ENCODE measurements around the gene WBP1. TPM values are rescaled to one million over a fixed set of nuclear protein-coding genes. Genes with fewer than 3 reads are reported as not detected.

WBP1 gene
- total RNA-seq, 1 experiment from 2014 or later = 54.8 TPM

GRCh38 chr2:74450570-74451190, 7.6 kb upstream of the WBP1 start:
- H3K27ac Mint-ChIP-seq (ENCODE audit: unreplicated experiment) = peak overlapping the region; percentile 27
- POLR2A ChIA-PET = interaction anchor here (1.0 kb wide), 1 partner anchor 10 kb away, joined by 3 read pairs; no protein-coding TSS in a partner anchor
- BruUV-seq (replicated peaks) = no TSS peak
- H3K4me3 ChIP-seq (ENCODE audit: low read depth, low read length) = no peak overlapping the region
- peaks cover 37% of the 10 kb centered on the region for H3K4me1 ChIP-seq
- no peaks in the 10 kb centered on the region for H3K27me3 ChIP-seq (replicated peaks; ENCODE audit: control insufficient read depth, insufficient read depth, low read length)
- peaks cover 51% of the 10 kb centered on the region for H3K4me1 Mint-ChIP-seq (ENCODE audit: low read depth, unreplicated experiment)
- peak overlapping the region; percentile 28 for H3K4me3 Mint-ChIP-seq (ENCODE audit: unreplicated experiment)
- H3K27me3 Mint-ChIP-seq (ENCODE audit: insufficient read depth, unreplicated experiment) = no peaks in the 10 kb centered on the region
- DNase-seq = peak in 1 of 2 experiments; percentile 29
- intact Hi-C loops (cut with micrococcal nuclease; ENCODE audit: unreplicated experiment) = loop anchor here (5.0 kb wide), 1 partner anchor 198 kb away; no protein-coding TSS in a partner anchor
- no peaks in the 10 kb centered on the region for H3K9me3 Mint-ChIP-seq (ENCODE audit: unreplicated experiment)
- no peak for TF ChIP-seq CTCF (IDR thresholded peaks at IDR 0.05; ENCODE audit: insufficient read depth in 1 of 2, low read depth in 1 of 2, low read length in 1 of 2, severe bottlenecking in 1 of 2, unreplicated experiment in 1 of 2)
- H3K9me3 ChIP-seq = no peaks in the 10 kb centered on the region
- H3K36me3 ChIP-seq (ENCODE audit: control insufficient read depth, insufficient read depth, low read length) = no peaks in the 10 kb centered on the region
- H3K36me3 Mint-ChIP-seq (ENCODE audit: insufficient read depth, unreplicated experiment) = peaks cover 12% of the 10 kb centered on the region
- CTCF ChIA-PET = no interaction called here

GRCh38 chr2:74454654-74455511, 3.4 kb upstream of the WBP1 start, which contains the start of gene INO80B:
Gene INO80B, plus strand, starts transcription at chr2:74455087. Its CDS starts 30 bp downstream, at chr2:74455117.
- Mint-ChIP-seq H3K4me1 (ENCODE audit: low read depth, unreplicated experiment) (peaks cover 61% of the 10 kb centered on the region), H3K9me3 (ENCODE audit: unreplicated experiment) (no peaks in the 10 kb centered on the region), H3K4me3 (ENCODE audit: unreplicated experiment) (peak within 1 kb of the TSS; percentile 95), H3K27me3 (ENCODE audit: insufficient read depth, unreplicated experiment) (no peaks in the 10 kb centered on the region), H3K36me3 (ENCODE audit: insufficient read depth, unreplicated experiment) (peaks cover 35% of the 10 kb centered on the region), H3K27ac (ENCODE audit: unreplicated experiment) (peak within 1 kb of the TSS; percentile 90)
- ChIA-PET CTCF (interaction anchor here (0.8 to 1.2 kb wide), 2 partner anchors 13 to 15 kb away, joined by 4 to 5 read pairs; no protein-coding TSS in a partner anchor), POLR2A (interaction anchor here (1.0 to 1.6 kb wide), 3 partner anchors 13 to 34 kb away, joined by 4 to 8 read pairs (median 6); no protein-coding TSS in a partner anchor)
- peak; percentile 96 to 98 for DNase-seq
- Histone ChIP-seq H3K27me3 (replicated peaks; ENCODE audit: control insufficient read depth, insufficient read depth, low read length) (no peaks in the 10 kb centered on the region), H3K9me3 (no peaks in the 10 kb centered on the region), H3K4me1 (peaks cover 31% of the 10 kb centered on the region), H3K4me3 (ENCODE audit: low read depth, low read length) (peak within 1 kb of the TSS; percentile 68), H3K36me3 (ENCODE audit: control insufficient read depth, insufficient read depth, low read length) (no peaks in the 10 kb centered on the region)
- TSS peak; percentile 10 for BruUV-seq (replicated peaks)
- intact Hi-C loops (cut with micrococcal nuclease; ENCODE audit: unreplicated experiment) = loop anchor here (1.0 to 5.0 kb wide), 5 partner anchors 13 to 203 kb away; partner anchors contain the start of genes AUP1, HTRA2 and TTC31
- TF ChIP-seq CTCF (IDR thresholded peaks at IDR 0.05; ENCODE audit: insufficient read depth in 1 of 2, low read depth in 1 of 2, low read length in 1 of 2, severe bottlenecking in 1 of 2, unreplicated experiment in 1 of 2) = no peak

- no peaks in the 10 kb centered on the region for H3K27me3 ChIP-seq (replicated peaks; ENCODE audit: control insufficient read depth, insufficient read depth, low read length)
- no peak for TF ChIP-seq CTCF (IDR thresholded peaks at IDR 0.05; ENCODE audit: insufficient read depth in 1 of 2, low read depth in 1 of 2, low read length in 1 of 2, severe bottlenecking in 1 of 2, unreplicated experiment in 1 of 2)
- Mint-ChIP-seq H3K9me3 (ENCODE audit: unreplicated experiment) (no peaks in the 10 kb centered on the region), H3K27me3 (ENCODE audit: insufficient read depth, unreplicated experiment) (no peaks in the 10 kb centered on the region), H3K4me1 (ENCODE audit: low read depth, unreplicated experiment) (peaks cover 47% of the 10 kb centered on the region), H3K4me3 (ENCODE audit: unreplicated experiment) (peak overlapping the region; percentile 95), H3K36me3 (ENCODE audit: insufficient read depth, unreplicated experiment) (peaks cover 57% of the 10 kb centered on the region), H3K27ac (ENCODE audit: unreplicated experiment) (peak overlapping the region; percentile 74)
- H3K9me3 ChIP-seq = no peaks in the 10 kb centered on the region
- CTCF ChIA-PET = interaction anchor here (0.6 to 0.8 kb wide), 4 partner anchors 15 to 82 kb away, joined by 3 to 9 read pairs (median 6); no protein-coding TSS in a partner anchor
- H3K36me3 ChIP-seq (ENCODE audit: control insufficient read depth, insufficient read depth, low read length) = peaks cover 2% of the 10 kb centered on the region
- DNase-seq = no peak
- peaks cover 16% of the 10 kb centered on the region; the same call in 1 of the 2 replicates for H3K4me1 ChIP-seq
- peak overlapping the region; percentile 65 for H3K4me3 ChIP-seq (ENCODE audit: low read depth, low read length)
- intact Hi-C loops (cut with micrococcal nuclease; ENCODE audit: unreplicated experiment) = no loop called here
- no TSS peak for BruUV-seq (replicated peaks)
- POLR2A ChIA-PET = interaction anchor here (0.6 to 2.7 kb wide), 4 partner anchors 15 to 72 kb away, joined by 3 to 24 read pairs (median 12); partner anchors contain the start of genes AUP1 and HTRA2
These were observed 1.1 kb upstream of the WBP1 start for GRCh38 chr2:74457129-74457548.

Measured in Caco-2 (cell line).